Stomach (tissue), 4 donors: ENCODE results near the gene CD8B2.
"Not testable (repeated sequence)": the region's sequence is repeated elsewhere in the genome, so short reads cannot be mapped to it uniquely, and the experiment has no call there.

Source experiments
- EP300 ChIP-seq: sonication (generic); formaldehyde crosslinking; IDR thresholded peaks from one replicate; pipeline ENCODE4 v1.6.1; 2017; ENCODE audit warnings: antibody characterized with exemption
- POLR2A ChIP-seq, 4 donors: fragments of 450-650 bp; IDR thresholded peaks; one replicate each; pipeline ENCODE4 v1.6.1; 2016; ENCODE audit warnings: antibody characterized with exemption in 4 of 4, control low read depth in 2 of 4, mild to moderate bottlenecking in 1 of 4, moderate library complexity in 1 of 4
- POLR2AphosphoS5 ChIP-seq, 3 donors: sonication (generic); formaldehyde crosslinking; IDR thresholded peaks; one replicate each; pipeline ENCODE4 v1.6.1; 2016; ENCODE audit warnings: antibody characterized with exemption in 3 of 3
- TF ChIP-seq, protein P1 (sequence below), 7 experiments: fragments of 450-650 bp in 4 of 7; fragments of 200-600 bp in 3 of 7; sonication (generic) in 3 of 7; IDR thresholded peaks; one replicate each; pipeline ENCODE4 v1.5.1; 2016 to 2019; ENCODE audit warnings: antibody characterized with exemption in 7 of 7, control low read depth in 2 of 7, mild to moderate bottlenecking in 1 of 7

DNA sequence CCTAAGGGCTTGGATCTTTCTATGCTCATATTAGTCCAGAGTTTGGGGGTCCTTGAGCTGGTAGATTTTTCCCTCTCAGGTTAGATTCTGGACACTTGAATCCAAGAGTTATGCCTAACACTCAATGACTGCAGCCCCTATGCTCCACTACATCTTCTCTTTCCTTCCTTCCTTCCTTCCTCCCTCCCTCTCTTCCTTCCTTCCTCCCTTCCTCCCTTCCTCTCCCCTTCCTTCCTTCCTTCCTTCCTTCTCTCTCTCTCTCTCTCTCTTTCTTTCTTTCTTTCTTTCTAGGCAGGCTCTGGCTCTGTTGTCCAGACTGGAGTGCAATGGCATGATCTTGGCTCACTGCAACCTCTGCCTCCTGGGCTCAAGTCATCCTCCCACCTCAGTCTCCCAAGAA lies 79.3 kb downstream of the CD8B2 start:
- TF ChIP-seq, protein P1, sequence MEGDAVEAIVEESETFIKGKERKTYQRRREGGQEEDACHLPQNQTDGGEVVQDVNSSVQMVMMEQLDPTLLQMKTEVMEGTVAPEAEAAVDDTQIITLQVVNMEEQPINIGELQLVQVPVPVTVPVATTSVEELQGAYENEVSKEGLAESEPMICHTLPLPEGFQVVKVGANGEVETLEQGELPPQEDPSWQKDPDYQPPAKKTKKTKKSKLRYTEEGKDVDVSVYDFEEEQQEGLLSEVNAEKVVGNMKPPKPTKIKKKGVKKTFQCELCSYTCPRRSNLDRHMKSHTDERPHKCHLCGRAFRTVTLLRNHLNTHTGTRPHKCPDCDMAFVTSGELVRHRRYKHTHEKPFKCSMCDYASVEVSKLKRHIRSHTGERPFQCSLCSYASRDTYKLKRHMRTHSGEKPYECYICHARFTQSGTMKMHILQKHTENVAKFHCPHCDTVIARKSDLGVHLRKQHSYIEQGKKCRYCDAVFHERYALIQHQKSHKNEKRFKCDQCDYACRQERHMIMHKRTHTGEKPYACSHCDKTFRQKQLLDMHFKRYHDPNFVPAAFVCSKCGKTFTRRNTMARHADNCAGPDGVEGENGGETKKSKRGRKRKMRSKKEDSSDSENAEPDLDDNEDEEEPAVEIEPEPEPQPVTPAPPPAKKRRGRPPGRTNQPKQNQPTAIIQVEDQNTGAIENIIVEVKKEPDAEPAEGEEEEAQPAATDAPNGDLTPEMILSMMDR (IDR thresholded peaks at IDR 0.05), result not testable (repeated sequence)
- TF ChIP-seq EP300; POLR2A (IDR thresholded peaks at IDR 0.05); POLR2AphosphoS5 (IDR thresholded peaks at IDR 0.05): not testable (repeated sequence)
